Measurements from ENCODE around the gene KAZN.

GRCh38 chr1:14954210-14954609 lies 355.7 kb downstream of the KAZN start:
- TF ChIP-seq, protein P1, sequence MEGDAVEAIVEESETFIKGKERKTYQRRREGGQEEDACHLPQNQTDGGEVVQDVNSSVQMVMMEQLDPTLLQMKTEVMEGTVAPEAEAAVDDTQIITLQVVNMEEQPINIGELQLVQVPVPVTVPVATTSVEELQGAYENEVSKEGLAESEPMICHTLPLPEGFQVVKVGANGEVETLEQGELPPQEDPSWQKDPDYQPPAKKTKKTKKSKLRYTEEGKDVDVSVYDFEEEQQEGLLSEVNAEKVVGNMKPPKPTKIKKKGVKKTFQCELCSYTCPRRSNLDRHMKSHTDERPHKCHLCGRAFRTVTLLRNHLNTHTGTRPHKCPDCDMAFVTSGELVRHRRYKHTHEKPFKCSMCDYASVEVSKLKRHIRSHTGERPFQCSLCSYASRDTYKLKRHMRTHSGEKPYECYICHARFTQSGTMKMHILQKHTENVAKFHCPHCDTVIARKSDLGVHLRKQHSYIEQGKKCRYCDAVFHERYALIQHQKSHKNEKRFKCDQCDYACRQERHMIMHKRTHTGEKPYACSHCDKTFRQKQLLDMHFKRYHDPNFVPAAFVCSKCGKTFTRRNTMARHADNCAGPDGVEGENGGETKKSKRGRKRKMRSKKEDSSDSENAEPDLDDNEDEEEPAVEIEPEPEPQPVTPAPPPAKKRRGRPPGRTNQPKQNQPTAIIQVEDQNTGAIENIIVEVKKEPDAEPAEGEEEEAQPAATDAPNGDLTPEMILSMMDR (IDR thresholded peaks at IDR 0.05; ENCODE audit: low read length), result no peak
- TF ChIP-seq EZH2phosphoT487 (IDR thresholded peaks at IDR 0.05; ENCODE audit: low read length) (no peak), EZH2 (optimal IDR thresholded peaks at IDR 0.05; ENCODE audit: low read depth, low read length) (no peak)

All from MM.1S (cell line).